Ovary (tissue), 9 donors: Measurements from ENCODE around the gene KPNA4. TPM values are rescaled to one million over a fixed set of nuclear protein-coding genes. Genes with fewer than 3 reads are reported as not detected.

Experiments used
- DNase-seq, 5 donors: peaks; one replicate each; pipeline ENCODE4 v3.0.0-alpha.2; 2019 to 2020
- H3K27ac ChIP-seq, 2 donors: fragments of 200-600 bp; one replicate each; pipeline versions ENCODE4 v1.5.1 to v1.8.0; 2019 to 2022
- H3K27me3 ChIP-seq: fragments of 200-600 bp; one replicate; pipeline ENCODE4 v1.8.0; 2022
- H3K36me3 ChIP-seq: fragments of 200-600 bp; sonication (generic); one replicate; pipeline ENCODE4 v1.5.1; 2019
- H3K4me1 ChIP-seq: one replicate; pipeline ENCODE4 v1.8.1; 2013; ENCODE audit warnings: mild to moderate bottlenecking, moderate library complexity; ENCODE audit not compliant: insufficient read depth
- H3K4me3 ChIP-seq: fragments of 200-600 bp; sonication (generic); one replicate; pipeline ENCODE4 v1.5.1; 2017
- H3K9me3 ChIP-seq, 2 donors: fragments of 200-600 bp in 1 of 2; sonication (generic) in 1 of 2; one replicate each; pipeline versions ENCODE4 v1.5.1 to v1.8.1; 2013 to 2019; ENCODE audit warnings: mild to moderate bottlenecking in 1 of 2, moderate library complexity in 1 of 2
- EP300 ChIP-seq: sonication (generic); formaldehyde crosslinking; IDR thresholded peaks from one replicate; pipeline ENCODE4 v1.6.1; 2017; ENCODE audit warnings: antibody characterized with exemption
- POLR2A ChIP-seq: fragments of 450-650 bp; IDR thresholded peaks from one replicate; pipeline ENCODE4 v1.6.1; 2017; ENCODE audit warnings: antibody characterized with exemption, mild to moderate bottlenecking, moderate library complexity
- WGBS, 3 donors: extraction: QIAGEN DNeasy Blood & Tissue Kit in 1 of 3; methylation state at CpG; one replicate each; pipeline versions ENCODE4 v1.1.5 to v1.1.7; 2013 to 2017; 5-methylcytosine and 5-hydroxymethylcytosine counted together
- intact Hi-C, 4 donors: fragments of 100-400 bp; cut with DNase I; formaldehyde crosslinking; loops; one replicate each; pipeline versions ENCODE4 v1.11.0 to v1.15.1; 2022 to 2023
- polyA plus RNA-seq, 2 donors: library from polyadenylated mRNA; stranded (reverse); fragments of 200-250 nt in 1 of 2; fragments of 350-450 nt in 1 of 2; fragmentation: Illumina TruSeq in 1 of 2; extraction: RNeasy Lipid Tissue Mini Kit (QIAGEN cat#74804) in 1 of 2; gene quantifications; one replicate each; pipeline ENCODE4 v1.2.3, GENCODE V29; 2013 to 2014
- total RNA-seq, 7 donors: library from RNA; depleted of rRNA in 2 of 7; stranded (reverse); fragments of >200 nt in 2 of 7; fragmentation: NEBNext Ultra II Directional in 3 of 7; extraction: Animal tissue kit (Norgen Biotek cat#: 25700) in 3 of 7; gene quantifications; one replicate each; pipeline versions ENCODE4 v1.1.0 to v1.2.4, GENCODE V29; 2016 to 2023
- TF ChIP-seq, protein P1 (sequence below), 3 donors: fragments of 450-650 bp in 2 of 3; fragments of 200-600 bp in 1 of 3; IDR thresholded peaks; one replicate each; pipeline versions ENCODE4 v1.5.1 to v1.8.0; 2016 to 2022; ENCODE audit warnings: antibody characterized with exemption in 3 of 3, mild to moderate bottlenecking in 1 of 3
- donor health status: DM: no; HTN: no; CAD: no; lungs with moderate emphysema.
- donor health status: DM: no; HTN: no; CAD: no.
- donor health status: Bipolar disorder and iron deficiency.
- donor health status: DM: yes; HTN: yes; CAD: no.
- donor health status: DM: no; HTN: no; CAD: no.
- donor health status: DM: yes; HTN: yes; CAD: no.

The KPNA4 gene
- total and polyA plus RNA-seq, 9 donors, result 11.4 to 64.0 (median 36.8) TPM

GRCh38 chr3:160486459-160486869 lies 78.9 kb downstream of the KPNA4 start:
- Histone ChIP-seq H3K9me3 (no peaks in the 10 kb centered on the region), H3K27ac (no peak overlapping the region), H3K36me3 (no peaks in the 10 kb centered on the region), H3K4me3 (no peak overlapping the region), H3K27me3 (no peaks in the 10 kb centered on the region), H3K4me1 (no peaks in the 10 kb centered on the region)
- intact Hi-C loops, result no loop called here
- TF ChIP-seq, protein P1, sequence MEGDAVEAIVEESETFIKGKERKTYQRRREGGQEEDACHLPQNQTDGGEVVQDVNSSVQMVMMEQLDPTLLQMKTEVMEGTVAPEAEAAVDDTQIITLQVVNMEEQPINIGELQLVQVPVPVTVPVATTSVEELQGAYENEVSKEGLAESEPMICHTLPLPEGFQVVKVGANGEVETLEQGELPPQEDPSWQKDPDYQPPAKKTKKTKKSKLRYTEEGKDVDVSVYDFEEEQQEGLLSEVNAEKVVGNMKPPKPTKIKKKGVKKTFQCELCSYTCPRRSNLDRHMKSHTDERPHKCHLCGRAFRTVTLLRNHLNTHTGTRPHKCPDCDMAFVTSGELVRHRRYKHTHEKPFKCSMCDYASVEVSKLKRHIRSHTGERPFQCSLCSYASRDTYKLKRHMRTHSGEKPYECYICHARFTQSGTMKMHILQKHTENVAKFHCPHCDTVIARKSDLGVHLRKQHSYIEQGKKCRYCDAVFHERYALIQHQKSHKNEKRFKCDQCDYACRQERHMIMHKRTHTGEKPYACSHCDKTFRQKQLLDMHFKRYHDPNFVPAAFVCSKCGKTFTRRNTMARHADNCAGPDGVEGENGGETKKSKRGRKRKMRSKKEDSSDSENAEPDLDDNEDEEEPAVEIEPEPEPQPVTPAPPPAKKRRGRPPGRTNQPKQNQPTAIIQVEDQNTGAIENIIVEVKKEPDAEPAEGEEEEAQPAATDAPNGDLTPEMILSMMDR (IDR thresholded peaks at IDR 0.05), result peak in 1 of 3 donors; percentile 19
- TF ChIP-seq POLR2A, result no peak
- 1 to 2% (median 2%) methylated on average over 2 of the region's 2 CpGs for WGBS, 3 donors
- DNase-seq, result no peak

DNA sequence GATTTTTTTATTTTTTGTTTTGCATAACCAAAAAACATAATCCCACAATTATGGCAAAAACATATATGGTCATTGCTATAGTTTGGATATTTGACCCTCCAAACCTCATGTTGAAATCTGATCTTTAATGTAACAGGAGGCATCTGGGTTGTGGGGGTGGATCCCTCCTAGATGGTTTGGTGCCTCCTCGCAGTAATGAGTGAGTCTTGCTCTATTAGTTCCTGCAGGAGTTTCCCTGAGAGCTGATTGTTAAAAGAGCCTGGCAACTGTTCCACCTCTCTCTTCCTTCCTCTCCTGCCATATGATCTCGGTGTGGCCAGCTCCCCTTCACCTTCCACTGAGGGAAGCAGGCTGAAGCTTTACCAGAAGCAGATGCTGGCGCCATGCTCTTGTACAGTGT lies 82.6 kb downstream of the KPNA4 start:
- no peak for DNase-seq
- Histone ChIP-seq H3K36me3 (no peaks in the 10 kb centered on the region), H3K4me3 (no peak overlapping the region), H3K4me1 (no peaks in the 10 kb centered on the region), H3K9me3 (no peaks in the 10 kb centered on the region), H3K27me3 (no peaks in the 10 kb centered on the region), H3K27ac (no peak overlapping the region)
- intact Hi-C loops, result no loop called here
- TF ChIP-seq, protein P1 (IDR thresholded peaks at IDR 0.05), result no peak
- TF ChIP-seq EP300, result no peak
- no peak for TF ChIP-seq POLR2A
- WGBS, 3 donors, result 77 to 84% (median 82%) methylated on average over 3 of the region's 3 CpGs

- intact Hi-C loops, result no loop called here
- no peak for DNase-seq
- Histone ChIP-seq H3K27me3 (no peaks in the 10 kb centered on the region), H3K4me3 (no peak overlapping the region), H3K36me3 (no peaks in the 10 kb centered on the region), H3K4me1 (no peaks in the 10 kb centered on the region), H3K9me3 (no peaks in the 10 kb centered on the region), H3K27ac (no peak overlapping the region)
- TF ChIP-seq EP300 (no peak), POLR2A (no peak)
- TF ChIP-seq, protein P1 (IDR thresholded peaks at IDR 0.05), result no peak
- 89 to 93% (median 92%) methylated on average over 6 of the region's 6 CpGs for WGBS, 3 donors
These were observed 83.5 kb downstream of the KPNA4 start for GRCh38 chr3:160481856-160482255.

GRCh38 chr3:160480931-160481330 lies 84.4 kb downstream of the KPNA4 start:
- H3K36me3 ChIP-seq, result no peaks in the 10 kb centered on the region

More at GRCh38 chr3:160480931-160481330, 84.4 kb downstream of the KPNA4 start:
- DNase-seq, result no peak
- TF ChIP-seq EP300 (no peak), POLR2A (no peak)
- TF ChIP-seq, protein P1 (IDR thresholded peaks at IDR 0.05), result no peak
- intact Hi-C loops, result no loop called here
- 84 to 89% (median 87%) methylated on average over 5 of the region's 5 CpGs for WGBS, 3 donors
- Histone ChIP-seq H3K27me3 (no peaks in the 10 kb centered on the region), H3K9me3 (no peaks in the 10 kb centered on the region), H3K4me3 (no peak overlapping the region), H3K4me1 (no peaks in the 10 kb centered on the region), H3K27ac (no peak overlapping the region)
